Measurements from ENCODE around the gene BPIFB2.

Gene BPIFB2

GRCh38 chr20:33008336-33009213, 1.1 kb downstream of the BPIFB2 start:
- no peak for DNase-seq (ENCODE audit: low read depth)

- no peak for DNase-seq (ENCODE audit: low read depth)
Observed at GRCh38 chr20:33009214-33010132, 2.0 kb downstream of the BPIFB2 start.

- no peak for DNase-seq (ENCODE audit: low read depth)
Observed at GRCh38 chr20:33010133-33010504, 2.6 kb downstream of the BPIFB2 start.

GRCh38 chr20:33010674-33011449, 3.4 kb downstream of the BPIFB2 start:
- DNase-seq (ENCODE audit: low read depth) = no peak

- DNase-seq (ENCODE audit: low read depth) = no peak
Observed at GRCh38 chr20:33012327-33013189, 5.1 kb downstream of the BPIFB2 start.

- no peak for DNase-seq (ENCODE audit: low read depth)
Observed at GRCh38 chr20:33013701-33014326, 6.3 kb downstream of the BPIFB2 start.

- no peak for DNase-seq (ENCODE audit: low read depth)
Observed at GRCh38 chr20:33014336-33015113, 7.0 kb downstream of the BPIFB2 start.

GRCh38 chr20:33015114-33015484, 7.6 kb downstream of the BPIFB2 start:
- DNase-seq (ENCODE audit: low read depth) = no peak

- DNase-seq (ENCODE audit: low read depth) = no peak
Observed at GRCh38 chr20:33015700-33016580, 8.4 kb downstream of the BPIFB2 start.

GRCh38 chr20:33016581-33017109, 9.1 kb downstream of the BPIFB2 start:
- DNase-seq (ENCODE audit: low read depth) = no peak

GRCh38 chr20:33017542-33017941, 10.0 kb downstream of the BPIFB2 start:
- DNase-seq (ENCODE audit: low read depth) = no peak

- no peak for DNase-seq (ENCODE audit: low read depth)
Observed at GRCh38 chr20:33018169-33018931, 10.8 kb downstream of the BPIFB2 start.

- no peak for DNase-seq (ENCODE audit: low read depth)
Observed at GRCh38 chr20:33019465-33020277, 12.2 kb downstream of the BPIFB2 start.

GRCh38 chr20:33020278-33021161, 13.0 kb downstream of the BPIFB2 start:
- DNase-seq (ENCODE audit: low read depth) = no peak

GRCh38 chr20:33021879-33022278, 14.4 kb downstream of the BPIFB2 start:
- DNase-seq (ENCODE audit: low read depth) = no peak

- DNase-seq (ENCODE audit: low read depth) = no peak
Observed at GRCh38 chr20:33022289-33022688, 14.8 kb downstream of the BPIFB2 start.

Measured in activated T-cell treated with anti-CD3 and anti-CD28 coated beads for 24 hours (primary cell).